GM12891 (cell line): ENCODE measurements around the gene PUS10.
"Not testable (repeated sequence)": the region's sequence is repeated elsewhere in the genome, so short reads cannot be mapped to it uniquely, and the experiment has no call there.

Experiments used
- POLR2A ChIP-seq: IDR thresholded peaks from 2 replicates; pipeline ENCODE4 v1.6.1; 2011; ENCODE audit warnings: low read depth, low read length, control low read depth
- SPI1 ChIP-seq: IDR thresholded peaks from 2 replicates; pipeline ENCODE4 v1.6.1; 2011; ENCODE audit warnings: low read depth, low read length, control low read depth
- TAF1 ChIP-seq: IDR thresholded peaks from 2 replicates; pipeline ENCODE4 v1.6.1; 2011; ENCODE audit warnings: low read depth, low read length, control low read depth

GRCh38 chr2:61036643-61037042, 18.6 kb upstream of the PUS10 start:
- not testable (repeated sequence) for TF ChIP-seq TAF1, POLR2A, SPI1
